DND-41 (cell line): ENCODE data around the gene B4GALT4.

Source experiments
- EZH2 ChIP-seq: IDR thresholded peaks from 3 replicates; pipeline ENCODE4 v1.6.1; 2012; ENCODE audit warnings: borderline replicate concordance, low read depth, mild to moderate bottlenecking, moderate library complexity, low read length, inconsistent platforms; ENCODE audit not compliant: severe bottlenecking
- TF ChIP-seq, protein P1 (sequence below): IDR thresholded peaks from 2 replicates; pipeline ENCODE4 v1.5.1; 2012; ENCODE audit warnings: borderline replicate concordance, low read length, moderate library complexity, mild to moderate bottlenecking; ENCODE audit not compliant: poor library complexity, severe bottlenecking; ENCODE audit errors: extremely low read depth

DNA sequence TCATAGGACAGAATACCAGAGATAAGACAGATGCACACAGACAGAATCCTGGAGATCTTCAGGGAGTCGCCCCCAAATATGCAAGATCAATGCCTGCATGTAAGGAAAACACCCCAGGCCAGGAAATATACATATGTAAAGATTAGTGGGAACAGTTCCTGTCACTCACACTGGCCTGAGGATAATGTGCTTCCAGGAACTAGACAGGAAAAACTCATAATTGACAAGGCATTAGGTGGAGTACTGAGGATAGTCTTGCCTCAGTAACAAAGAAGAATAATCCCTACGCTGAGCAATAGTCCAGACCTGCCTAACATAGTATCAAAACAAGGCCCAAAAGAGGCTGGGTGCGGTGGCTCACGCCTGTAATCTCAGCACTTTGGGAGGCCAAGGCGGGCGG is 20.4 kb upstream of the B4GALT4 start:
- TF ChIP-seq, protein P1, sequence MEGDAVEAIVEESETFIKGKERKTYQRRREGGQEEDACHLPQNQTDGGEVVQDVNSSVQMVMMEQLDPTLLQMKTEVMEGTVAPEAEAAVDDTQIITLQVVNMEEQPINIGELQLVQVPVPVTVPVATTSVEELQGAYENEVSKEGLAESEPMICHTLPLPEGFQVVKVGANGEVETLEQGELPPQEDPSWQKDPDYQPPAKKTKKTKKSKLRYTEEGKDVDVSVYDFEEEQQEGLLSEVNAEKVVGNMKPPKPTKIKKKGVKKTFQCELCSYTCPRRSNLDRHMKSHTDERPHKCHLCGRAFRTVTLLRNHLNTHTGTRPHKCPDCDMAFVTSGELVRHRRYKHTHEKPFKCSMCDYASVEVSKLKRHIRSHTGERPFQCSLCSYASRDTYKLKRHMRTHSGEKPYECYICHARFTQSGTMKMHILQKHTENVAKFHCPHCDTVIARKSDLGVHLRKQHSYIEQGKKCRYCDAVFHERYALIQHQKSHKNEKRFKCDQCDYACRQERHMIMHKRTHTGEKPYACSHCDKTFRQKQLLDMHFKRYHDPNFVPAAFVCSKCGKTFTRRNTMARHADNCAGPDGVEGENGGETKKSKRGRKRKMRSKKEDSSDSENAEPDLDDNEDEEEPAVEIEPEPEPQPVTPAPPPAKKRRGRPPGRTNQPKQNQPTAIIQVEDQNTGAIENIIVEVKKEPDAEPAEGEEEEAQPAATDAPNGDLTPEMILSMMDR = no peak
- TF ChIP-seq EZH2 = no peak
